Gastrocnemius medialis (tissue), 4 donors: ENCODE measurements around the gene IGFN1. TPM values are rescaled to one million over a fixed set of nuclear protein-coding genes. Genes with fewer than 3 reads are reported as not detected.

Source experiments
- ATAC-seq, 2 donors: fragments of 150-250 bp; one replicate each; pipeline ENCODE4 v1.9.1; 2016
- DNase-seq, 2 donors: peaks; one replicate each; pipeline ENCODE4 v3.0.0-alpha.2; 2019
- H3K27ac ChIP-seq, 4 donors: fragments of 200-600 bp; sonication (generic); 1 replicate in 1 of 4; 2 replicates in 3 of 4; pipeline ENCODE4 v1.5.1; 2016 to 2018; ENCODE audit warnings: mild to moderate bottlenecking in 2 of 4, moderate library complexity in 1 of 4
- H3K27me3 ChIP-seq, 3 donors: fragments of 200-600 bp; sonication (generic) in 2 of 3; 1 replicate in 1 of 3; 2 replicates in 2 of 3; pipeline versions ENCODE4 v1.5.1 to v1.6.0; 2016 to 2019; ENCODE audit warnings: mild to moderate bottlenecking in 1 of 3, moderate library complexity in 1 of 3
- H3K36me3 ChIP-seq, 2 donors: fragments of 200-600 bp; sonication (generic) in 1 of 2; one replicate each; pipeline ENCODE4 v1.5.1; 2017 to 2018
- H3K4me1 ChIP-seq, 2 donors: fragments of 200-600 bp; sonication (generic) in 1 of 2; one replicate each; pipeline ENCODE4 v1.5.1; 2016 to 2017; ENCODE audit warnings: mild to moderate bottlenecking in 2 of 2
- H3K4me3 ChIP-seq, 4 donors: fragments of 200-600 bp; sonication (generic) in 3 of 4; 1 replicate in 1 of 4; 2 replicates in 3 of 4; pipeline ENCODE4 v1.5.1; 2016 to 2019; ENCODE audit warnings: mild to moderate bottlenecking in 2 of 4
- H3K9me3 ChIP-seq, 3 donors: fragments of 200-600 bp; sonication (generic) in 2 of 3; 1 replicate in 1 of 3; 2 replicates in 2 of 3; pipeline ENCODE4 v1.5.1; 2016 to 2019
- CTCF ChIP-seq, 5 experiments: fragments of 450-650 bp in 3 of 5; fragments of 200-600 bp in 2 of 5; sonication (generic) in 2 of 5; IDR thresholded peaks in 4 of 5; conservative IDR thresholded peaks in 1 of 5; 1 replicate in 4 of 5; 2 replicates in 1 of 5; pipeline ENCODE4 v1.5.1; 2016 to 2019; ENCODE audit warnings: antibody characterized with exemption in 5 of 5, mild to moderate bottlenecking in 3 of 5, moderate library complexity in 3 of 5
- POLR2A ChIP-seq, 2 donors: fragments of 450-650 bp; IDR thresholded peaks; one replicate each; pipeline ENCODE4 v1.6.1; 2017; ENCODE audit warnings: antibody characterized with exemption in 2 of 2, mild to moderate bottlenecking in 2 of 2, moderate library complexity in 2 of 2
- in situ Hi-C, 4 donors: fragments of 200-750 bp; cut with MboI; loops; one replicate each; pipeline versions ENCODE4 v1.15.0 to v1.8.0; 2017; ENCODE audit warnings: low sequenced_read_pairs in 4 of 4
- intact Hi-C: fragments of 100-400 bp; cut with DNase I; formaldehyde crosslinking; loops from one replicate; pipeline ENCODE4 v1.15.1; 2023; ENCODE audit warnings: low total_unique reads
- total RNA-seq, 4 donors: library from RNA; depleted of rRNA; stranded (reverse); fragments of >200 nt; gene quantifications; one replicate each; pipeline versions ENCODE4 v1.1.0 to v1.2.3, GENCODE V29; 2016

Gene IGFN1
- total RNA-seq, 4 donors from 2014 or later, result 11.2 to 113 (median 27.7) TPM

DNA sequence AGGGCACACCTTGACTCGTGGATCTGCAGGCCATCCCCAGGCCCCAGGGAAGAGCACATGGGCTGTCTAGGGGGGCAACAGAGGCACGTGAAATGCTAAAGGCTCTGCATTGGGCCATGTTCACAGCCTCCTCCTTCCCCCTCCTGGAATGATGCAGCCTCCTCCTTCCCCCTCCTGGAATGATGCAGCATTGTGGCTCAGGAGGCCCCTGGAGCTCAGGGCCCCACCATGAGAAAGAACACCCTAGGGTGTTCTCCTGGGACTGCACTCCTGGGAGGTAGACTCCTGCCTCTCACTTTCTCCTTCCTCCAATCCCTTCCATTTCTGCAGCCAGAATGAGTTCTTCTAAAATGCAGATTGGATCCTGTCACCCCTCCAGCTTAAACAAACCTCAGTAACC, 1.5 kb upstream of the IGFN1 start:
- Histone ChIP-seq H3K4me3 (no peak overlapping the region), H3K27me3 (no peaks in the 10 kb centered on the region), H3K27ac (no peak overlapping the region), H3K9me3 (no peaks in the 10 kb centered on the region), H3K36me3 (no peaks in the 10 kb centered on the region), H3K4me1 (peaks cover 27 to 33% of the 10 kb centered on the region in 2 donors)
- in situ Hi-C loops (no loop called here), intact Hi-C loops (no loop called here)
- DNase-seq, result no peak
- TF ChIP-seq POLR2A (IDR thresholded peaks at IDR 0.05) (no peak), CTCF (IDR thresholded peaks at IDR 0.05 in 4 of 5, conservative IDR thresholded peaks at IDR 0.05 in 1 of 5) (no peak)
- no peak for ATAC-seq

GRCh38 chr1:201190005-201190404, 619 bp upstream of the IGFN1 start:
- no peak for TF ChIP-seq CTCF (IDR thresholded peaks at IDR 0.05 in 4 of 5, conservative IDR thresholded peaks at IDR 0.05 in 1 of 5)
- no peak for TF ChIP-seq POLR2A (IDR thresholded peaks at IDR 0.05)
- in situ Hi-C loops, result no loop called here

DNA sequence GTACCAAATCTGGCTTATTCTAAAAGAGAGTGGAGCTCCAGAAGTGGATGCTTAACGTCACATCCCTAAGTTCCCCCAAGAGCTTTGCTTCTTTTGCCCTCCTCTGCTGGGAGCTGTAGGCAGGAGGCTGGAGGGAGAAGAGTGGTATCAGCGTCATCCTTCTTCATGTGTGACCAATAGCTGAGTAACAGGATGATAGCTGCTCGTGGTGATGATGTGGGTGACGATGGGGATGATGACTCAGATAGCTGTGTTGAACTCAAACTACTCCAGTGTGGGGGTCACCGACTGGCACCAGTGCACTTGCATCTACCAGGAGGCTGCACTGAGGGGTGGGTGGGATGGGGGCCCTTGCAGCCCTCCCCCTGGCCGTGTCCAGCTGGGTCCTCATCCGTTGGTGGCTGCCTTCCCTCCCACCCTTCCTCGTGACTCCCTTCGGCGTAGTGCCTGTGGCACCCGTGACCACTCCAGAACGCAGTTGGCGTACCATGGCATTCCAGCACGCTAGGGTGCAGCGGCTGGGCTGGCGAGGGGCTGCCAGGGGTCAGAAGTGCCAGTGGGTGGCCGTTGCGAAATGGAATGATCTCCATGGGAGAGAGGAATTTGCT, 1.1 kb downstream of the IGFN1 start:
- H3K4me1 ChIP-seq, result peaks cover 12 to 18% of the 10 kb centered on the region in 2 donors
- intact Hi-C loops (no loop called here), in situ Hi-C loops (no loop called here)
- H3K27me3 ChIP-seq, result no peaks in the 10 kb centered on the region
- TF ChIP-seq POLR2A (IDR thresholded peaks at IDR 0.05) (peak; percentile 30 to 51), CTCF (IDR thresholded peaks at IDR 0.05 in 4 of 5, conservative IDR thresholded peaks at IDR 0.05 in 1 of 5) (no peak)
- ATAC-seq (peak; percentile 77 to 87), DNase-seq (peak in 1 of 2 donors; percentile 62)
- no peaks in the 10 kb centered on the region for H3K9me3 ChIP-seq
- peak overlapping the region in 2 of 4 donors; percentile 6 to 19 for H3K4me3 ChIP-seq
- peak overlapping the region; percentile 41 to 80 (median 61) for H3K27ac ChIP-seq
- no peaks in the 10 kb centered on the region for H3K36me3 ChIP-seq

More at GRCh38 chr1:201190005-201190404, 619 bp upstream of the IGFN1 start:
- Histone ChIP-seq H3K4me1 (peaks cover 19 to 25% of the 10 kb centered on the region in 2 donors), H3K27me3 (no peaks in the 10 kb centered on the region), H3K27ac (peak overlapping the region in 1 of 4 donors; percentile 80), H3K9me3 (no peaks in the 10 kb centered on the region), H3K4me3 (no peak overlapping the region), H3K36me3 (no peaks in the 10 kb centered on the region)
- intact Hi-C loops, result no loop called here
- ATAC-seq (no peak), DNase-seq (no peak)

- Histone ChIP-seq H3K27ac (peak overlapping the region; percentile 41 to 80 (median 61)), H3K9me3 (no peaks in the 10 kb centered on the region), H3K27me3 (no peaks in the 10 kb centered on the region), H3K4me3 (peak overlapping the region in 2 of 4 donors; percentile 6 to 19), H3K4me1 (peaks cover 12 to 18% of the 10 kb centered on the region in 2 donors), H3K36me3 (no peaks in the 10 kb centered on the region)
- ATAC-seq, result peak in 1 of 2 donors; percentile 42
- in situ Hi-C loops (no loop called here), intact Hi-C loops (no loop called here)
- DNase-seq, result peak in 1 of 2 donors; percentile 30
- no peak for TF ChIP-seq CTCF (IDR thresholded peaks at IDR 0.05 in 4 of 5, conservative IDR thresholded peaks at IDR 0.05 in 1 of 5)
- TF ChIP-seq POLR2A (IDR thresholded peaks at IDR 0.05), result no peak
These were observed 1.7 kb downstream of the IGFN1 start for GRCh38 chr1:201192261-201192788.
